ENCODE results near the gene KLHL29. TPM values are rescaled to one million over a fixed set of nuclear protein-coding genes. Genes with fewer than 3 reads are reported as not detected.

KLHL29 gene
- total and polyA plus RNA-seq, 2 of the 13 experiments (the other 11 are each of a cell fraction or from before 2014, with no cell fraction given): 0.01 TPM; not detected in 1

DNA sequence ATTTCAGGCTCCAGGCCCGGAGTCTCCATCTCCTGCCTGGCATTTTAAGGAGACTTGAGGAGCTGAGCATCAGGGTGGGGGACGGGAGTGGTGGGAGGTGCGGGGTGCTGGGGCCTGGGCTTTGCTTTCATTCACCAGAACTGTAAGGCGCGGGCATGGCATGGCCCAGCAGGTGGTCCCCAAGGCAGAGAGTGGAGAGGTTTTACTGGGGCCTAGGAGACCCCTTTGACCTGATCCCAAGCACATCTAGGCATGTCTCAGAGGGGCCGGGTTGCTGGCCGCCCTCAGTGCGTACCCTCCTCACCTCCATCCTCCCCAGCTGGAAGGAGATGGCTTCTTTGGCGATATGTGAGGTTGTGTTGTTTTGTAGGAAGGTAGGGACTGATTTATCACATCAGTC is 172.5 kb downstream of the KLHL29 start:
- WGBS (ENCODE audit: low lambda C conversion rate): 42% methylated on average over 7 of the region's 9 CpGs
- no TSS peak for BruUV-seq (replicated peaks)
- Histone ChIP-seq H3K9ac (ENCODE audit: insufficient read depth, low read depth, low read length) (no peak overlapping the region), H3K27ac (ENCODE audit: extremely low read length, insufficient read depth, low read length) (no peak overlapping the region), H3K79me2 (ENCODE audit: insufficient read depth, low read length) (no peaks in the 10 kb centered on the region), H4K20me1 (ENCODE audit: insufficient read depth, low read length) (no peaks in the 10 kb centered on the region), H3K27me3 (ENCODE audit: control insufficient read depth in 1 of 2, insufficient read depth in 2 of 2, low read length in 2 of 2) (peaks cover 2 to 41% of the 10 kb centered on the region in 2 experiments; a peak in 3 of 5 replicates), H3K4me1 (ENCODE audit: insufficient read depth, low read length) (no peaks in the 10 kb centered on the region), H3K36me3 (replicated peaks in 1 of 2; ENCODE audit: control insufficient read depth in 1 of 2, insufficient read depth in 2 of 2, low read length in 2 of 2) (no peaks in the 10 kb centered on the region), H3K4me3 (replicated peaks in 1 of 3; ENCODE audit: insufficient read depth in 1 of 3, low read depth in 2 of 3, low read length in 3 of 3) (no peak overlapping the region), H3K9me3 (ENCODE audit: low read length) (no peaks in the 10 kb centered on the region), H2AFZ (ENCODE audit: low read length) (no peak overlapping the region), H3K4me2 (ENCODE audit: low read depth, low read length) (no peak overlapping the region)
- intact Hi-C loops (cut with micrococcal nuclease; ENCODE audit: unreplicated experiment): no loop called here
- TF ChIP-seq ZNF589 (CRISPR knock-in tag; conservative IDR thresholded peaks at IDR 0.05): no peak
- no peak for TF ChIP-seq KMT2B (CRISPR knock-in tag; IDR thresholded peaks at IDR 0.05)
- TF ChIP-seq ZMAT3 (CRISPR knock-in tag; conservative IDR thresholded peaks at IDR 0.05): no peak
- TF ChIP-seq, protein P1, sequence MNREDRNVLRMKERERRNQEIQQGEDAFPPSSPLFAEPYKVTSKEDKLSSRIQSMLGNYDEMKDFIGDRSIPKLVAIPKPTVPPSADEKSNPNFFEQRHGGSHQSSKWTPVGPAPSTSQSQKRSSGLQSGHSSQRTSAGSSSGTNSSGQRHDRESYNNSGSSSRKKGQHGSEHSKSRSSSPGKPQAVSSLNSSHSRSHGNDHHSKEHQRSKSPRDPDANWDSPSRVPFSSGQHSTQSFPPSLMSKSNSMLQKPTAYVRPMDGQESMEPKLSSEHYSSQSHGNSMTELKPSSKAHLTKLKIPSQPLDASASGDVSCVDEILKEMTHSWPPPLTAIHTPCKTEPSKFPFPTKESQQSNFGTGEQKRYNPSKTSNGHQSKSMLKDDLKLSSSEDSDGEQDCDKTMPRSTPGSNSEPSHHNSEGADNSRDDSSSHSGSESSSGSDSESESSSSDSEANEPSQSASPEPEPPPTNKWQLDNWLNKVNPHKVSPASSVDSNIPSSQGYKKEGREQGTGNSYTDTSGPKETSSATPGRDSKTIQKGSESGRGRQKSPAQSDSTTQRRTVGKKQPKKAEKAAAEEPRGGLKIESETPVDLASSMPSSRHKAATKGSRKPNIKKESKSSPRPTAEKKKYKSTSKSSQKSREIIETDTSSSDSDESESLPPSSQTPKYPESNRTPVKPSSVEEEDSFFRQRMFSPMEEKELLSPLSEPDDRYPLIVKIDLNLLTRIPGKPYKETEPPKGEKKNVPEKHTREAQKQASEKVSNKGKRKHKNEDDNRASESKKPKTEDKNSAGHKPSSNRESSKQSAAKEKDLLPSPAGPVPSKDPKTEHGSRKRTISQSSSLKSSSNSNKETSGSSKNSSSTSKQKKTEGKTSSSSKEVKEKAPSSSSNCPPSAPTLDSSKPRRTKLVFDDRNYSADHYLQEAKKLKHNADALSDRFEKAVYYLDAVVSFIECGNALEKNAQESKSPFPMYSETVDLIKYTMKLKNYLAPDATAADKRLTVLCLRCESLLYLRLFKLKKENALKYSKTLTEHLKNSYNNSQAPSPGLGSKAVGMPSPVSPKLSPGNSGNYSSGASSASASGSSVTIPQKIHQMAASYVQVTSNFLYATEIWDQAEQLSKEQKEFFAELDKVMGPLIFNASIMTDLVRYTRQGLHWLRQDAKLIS (CRISPR knock-in tag; IDR thresholded peaks at IDR 0.05): no peak
- in situ Hi-C loops (cut with HindIII; ENCODE audit: extremely low pct_ligation_motif_present, low pct_unique_long_range_greater_than_20kb): no loop called here
- no peak for DNase-seq (ENCODE audit: low spot score)
- CTCF ChIA-PET (ENCODE audit: low intra/inter-chr PET ratio, low total read pairs): no interaction called here
- POLR2A ChIA-PET: no interaction called here
- ATAC-seq: no peak
- no peak for FAIRE-seq

Data from HepG2 (cell line).